Uterus (tissue), 4 donors: ENCODE measurements around the gene ITIH2. TPM values are rescaled to one million over a fixed set of nuclear protein-coding genes. Genes with fewer than 3 reads are reported as not detected.
"Not testable (repeated sequence)": the region's sequence is repeated elsewhere in the genome, so short reads cannot be mapped to it uniquely, and the experiment has no call there.

Experiments
- DNase-seq, 2 donors: peaks; one replicate each; pipeline ENCODE4 v3.0.0-alpha.2; 2019 to 2020
- H3K27ac ChIP-seq, 2 donors: fragments of 200-600 bp; sonication (generic); 1 replicate in 1 of 2; 2 replicates in 1 of 2; pipeline ENCODE4 v1.5.1; 2016 to 2018
- H3K27me3 ChIP-seq, 2 donors: fragments of 200-600 bp; sonication (generic); one replicate each; pipeline ENCODE4 v1.5.1; 2018 to 2019; ENCODE audit warnings: control low read depth in 1 of 2
- H3K36me3 ChIP-seq, 2 donors: fragments of 200-600 bp; sonication (generic); one replicate each; pipeline ENCODE4 v1.5.1; 2019; ENCODE audit warnings: control low read depth in 1 of 2
- H3K4me1 ChIP-seq, 2 donors: fragments of 200-600 bp; sonication (generic); one replicate each; pipeline ENCODE4 v1.5.1; 2018 to 2019; ENCODE audit warnings: control low read depth in 1 of 2
- H3K4me3 ChIP-seq, 2 donors: fragments of 200-600 bp; sonication (generic); 1 replicate in 1 of 2; 2 replicates in 1 of 2; pipeline ENCODE4 v1.5.1; 2018 to 2019; ENCODE audit warnings: mild to moderate bottlenecking in 1 of 2
- H3K9me3 ChIP-seq, 2 donors: fragments of 200-600 bp; sonication (generic); one replicate each; pipeline ENCODE4 v1.5.1; 2019; ENCODE audit warnings: control low read depth in 1 of 2
- POLR2A ChIP-seq, 2 donors: fragments of 450-650 bp; IDR thresholded peaks; one replicate each; pipeline ENCODE4 v1.6.1; 2016; ENCODE audit warnings: antibody characterized with exemption in 2 of 2, mild to moderate bottlenecking in 1 of 2, moderate library complexity in 1 of 2
- intact Hi-C: fragments of 100-400 bp; cut with DNase I; formaldehyde crosslinking; loops from one replicate; pipeline ENCODE4 v1.15.1; 2023; ENCODE audit warnings: low total_unique reads
- total RNA-seq, 4 donors: library from RNA; depleted of rRNA in 3 of 4; stranded (reverse); fragments of >200 nt in 3 of 4; gene quantifications; one replicate each; pipeline versions ENCODE4 v1.1.0 to v1.2.4, GENCODE V29; 2014 to 2023
- TF ChIP-seq, protein P1 (sequence below), 4 experiments: fragments of 200-600 bp in 2 of 4; fragments of 450-650 bp in 2 of 4; sonication (generic) in 2 of 4; IDR thresholded peaks; one replicate each; pipeline ENCODE4 v1.5.1; 2016 to 2019; ENCODE audit warnings: antibody characterized with exemption in 4 of 4, mild to moderate bottlenecking in 2 of 4, moderate library complexity in 1 of 4
- donor health status: DM: yes; HTN: yes; CAD: no.

The ITIH2 gene, protein sequence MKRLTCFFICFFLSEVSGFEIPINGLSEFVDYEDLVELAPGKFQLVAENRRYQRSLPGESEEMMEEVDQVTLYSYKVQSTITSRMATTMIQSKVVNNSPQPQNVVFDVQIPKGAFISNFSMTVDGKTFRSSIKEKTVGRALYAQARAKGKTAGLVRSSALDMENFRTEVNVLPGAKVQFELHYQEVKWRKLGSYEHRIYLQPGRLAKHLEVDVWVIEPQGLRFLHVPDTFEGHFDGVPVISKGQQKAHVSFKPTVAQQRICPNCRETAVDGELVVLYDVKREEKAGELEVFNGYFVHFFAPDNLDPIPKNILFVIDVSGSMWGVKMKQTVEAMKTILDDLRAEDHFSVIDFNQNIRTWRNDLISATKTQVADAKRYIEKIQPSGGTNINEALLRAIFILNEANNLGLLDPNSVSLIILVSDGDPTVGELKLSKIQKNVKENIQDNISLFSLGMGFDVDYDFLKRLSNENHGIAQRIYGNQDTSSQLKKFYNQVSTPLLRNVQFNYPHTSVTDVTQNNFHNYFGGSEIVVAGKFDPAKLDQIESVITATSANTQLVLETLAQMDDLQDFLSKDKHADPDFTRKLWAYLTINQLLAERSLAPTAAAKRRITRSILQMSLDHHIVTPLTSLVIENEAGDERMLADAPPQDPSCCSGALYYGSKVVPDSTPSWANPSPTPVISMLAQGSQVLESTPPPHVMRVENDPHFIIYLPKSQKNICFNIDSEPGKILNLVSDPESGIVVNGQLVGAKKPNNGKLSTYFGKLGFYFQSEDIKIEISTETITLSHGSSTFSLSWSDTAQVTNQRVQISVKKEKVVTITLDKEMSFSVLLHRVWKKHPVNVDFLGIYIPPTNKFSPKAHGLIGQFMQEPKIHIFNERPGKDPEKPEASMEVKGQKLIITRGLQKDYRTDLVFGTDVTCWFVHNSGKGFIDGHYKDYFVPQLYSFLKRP
- total RNA-seq = under 1 TPM in 1 of 4 donors, not detected in 3; 0.21 TPM

- Histone ChIP-seq H3K4me3 (no peak within 1 kb of the TSS), H3K27ac (no peak within 1 kb of the TSS), H3K4me1 (no peaks in the 10 kb centered on the region), H3K9me3 (no peaks in the 10 kb centered on the region), H3K36me3 (no peaks in the 10 kb centered on the region), H3K27me3 (no peaks in the 10 kb centered on the region)
- DNase-seq = no peak
- intact Hi-C loops = no loop called here
- no peak for TF ChIP-seq POLR2A (IDR thresholded peaks at IDR 0.05)
- TF ChIP-seq, protein P1, sequence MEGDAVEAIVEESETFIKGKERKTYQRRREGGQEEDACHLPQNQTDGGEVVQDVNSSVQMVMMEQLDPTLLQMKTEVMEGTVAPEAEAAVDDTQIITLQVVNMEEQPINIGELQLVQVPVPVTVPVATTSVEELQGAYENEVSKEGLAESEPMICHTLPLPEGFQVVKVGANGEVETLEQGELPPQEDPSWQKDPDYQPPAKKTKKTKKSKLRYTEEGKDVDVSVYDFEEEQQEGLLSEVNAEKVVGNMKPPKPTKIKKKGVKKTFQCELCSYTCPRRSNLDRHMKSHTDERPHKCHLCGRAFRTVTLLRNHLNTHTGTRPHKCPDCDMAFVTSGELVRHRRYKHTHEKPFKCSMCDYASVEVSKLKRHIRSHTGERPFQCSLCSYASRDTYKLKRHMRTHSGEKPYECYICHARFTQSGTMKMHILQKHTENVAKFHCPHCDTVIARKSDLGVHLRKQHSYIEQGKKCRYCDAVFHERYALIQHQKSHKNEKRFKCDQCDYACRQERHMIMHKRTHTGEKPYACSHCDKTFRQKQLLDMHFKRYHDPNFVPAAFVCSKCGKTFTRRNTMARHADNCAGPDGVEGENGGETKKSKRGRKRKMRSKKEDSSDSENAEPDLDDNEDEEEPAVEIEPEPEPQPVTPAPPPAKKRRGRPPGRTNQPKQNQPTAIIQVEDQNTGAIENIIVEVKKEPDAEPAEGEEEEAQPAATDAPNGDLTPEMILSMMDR (IDR thresholded peaks at IDR 0.05) = no peak
Observed at GRCh38 chr10:7703140-7703539, at the start of gene ITIH2. Gene ITIH2, plus strand, starts transcription at chr10:7703316. Its CDS starts 119 bp downstream, at chr10:7703435.

DNA sequence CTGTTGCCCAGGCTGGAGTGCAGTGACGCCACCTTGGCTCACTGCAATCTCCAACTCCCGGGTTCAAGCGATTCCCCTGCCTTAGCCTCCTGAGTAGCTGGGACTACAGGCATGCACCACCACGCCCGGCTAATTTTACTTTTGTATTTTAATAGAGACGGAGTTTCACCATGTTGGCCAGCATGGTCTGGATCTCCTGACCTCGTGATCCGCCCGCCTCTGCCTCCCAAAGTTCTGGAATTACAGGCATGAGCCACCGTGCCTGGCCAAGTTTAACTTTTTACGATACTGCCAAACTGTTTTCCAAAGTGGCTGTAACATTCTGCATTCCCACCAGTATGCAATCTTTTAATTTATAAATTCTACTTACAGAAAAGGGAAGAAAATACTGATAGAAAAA, 46.0 kb upstream of the ITIH2 start:
- H3K27ac ChIP-seq, H3K27me3 ChIP-seq, H3K4me3 ChIP-seq, H3K9me3 ChIP-seq, DNase-seq, H3K4me1 ChIP-seq, H3K36me3 ChIP-seq, intact Hi-C loops: not testable (repeated sequence)

DNA sequence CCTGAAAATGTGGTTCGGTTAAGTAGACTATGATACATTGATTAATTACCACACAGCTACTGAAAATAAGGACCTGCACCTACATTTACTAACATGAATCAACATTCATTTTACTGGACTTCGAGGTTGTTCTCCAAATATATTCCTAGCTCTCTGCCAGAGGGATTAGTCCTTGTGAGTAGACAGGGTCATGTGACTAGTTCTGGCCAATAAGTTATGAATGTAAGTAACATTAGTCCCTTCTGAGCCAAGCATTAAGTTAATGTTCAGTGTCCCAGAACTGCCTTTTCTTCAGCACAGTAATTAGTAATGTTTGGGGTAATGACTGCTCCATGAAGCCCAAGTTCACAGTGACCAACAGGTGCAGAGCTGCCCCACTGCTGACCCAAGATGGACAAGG, 45.6 kb upstream of the ITIH2 start:
- no peak overlapping the region for H3K27ac ChIP-seq
- TF ChIP-seq, protein P1 (IDR thresholded peaks at IDR 0.05) = no peak
- no peak for TF ChIP-seq POLR2A (IDR thresholded peaks at IDR 0.05)
- intact Hi-C loops = no loop called here
- no peaks in the 10 kb centered on the region for H3K27me3 ChIP-seq
- no peak overlapping the region for H3K4me3 ChIP-seq
- no peaks in the 10 kb centered on the region for H3K36me3 ChIP-seq
- no peaks in the 10 kb centered on the region for H3K9me3 ChIP-seq
- DNase-seq = no peak
- H3K4me1 ChIP-seq = no peaks in the 10 kb centered on the region

DNA sequence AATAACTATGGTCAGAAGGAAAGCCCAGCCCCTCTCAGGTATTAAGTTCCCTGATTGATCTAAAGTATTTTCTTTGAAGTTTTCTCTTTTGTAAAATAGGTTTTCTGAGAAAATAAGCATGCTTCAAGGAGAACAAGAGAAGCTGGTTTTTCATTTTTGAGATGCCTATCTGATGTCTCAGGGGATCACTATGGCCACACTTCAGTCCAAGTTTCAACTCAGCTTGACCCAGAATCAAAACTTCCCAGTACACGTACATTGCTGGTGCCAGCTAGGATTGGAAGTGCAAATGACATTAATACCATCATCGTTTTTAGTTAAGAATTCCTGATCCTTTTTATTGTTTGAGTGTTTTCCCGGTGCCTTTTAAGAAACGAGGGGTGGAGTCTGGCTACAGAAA, 43.6 kb upstream of the ITIH2 start:
- intact Hi-C loops = no loop called here
- TF ChIP-seq, protein P1 (IDR thresholded peaks at IDR 0.05) = no peak
- no peak for TF ChIP-seq POLR2A (IDR thresholded peaks at IDR 0.05)
- Histone ChIP-seq H3K27ac (peak overlapping the region in 1 of 2 donors; percentile 18), H3K36me3 (no peaks in the 10 kb centered on the region), H3K9me3 (no peaks in the 10 kb centered on the region), H3K4me3 (no peak overlapping the region), H3K27me3 (no peaks in the 10 kb centered on the region), H3K4me1 (no peaks in the 10 kb centered on the region)
- no peak for DNase-seq

GRCh38 chr10:7662522-7662921, 40.6 kb upstream of the ITIH2 start:
- Histone ChIP-seq H3K9me3 (no peaks in the 10 kb centered on the region), H3K36me3 (no peaks in the 10 kb centered on the region), H3K27me3 (no peaks in the 10 kb centered on the region), H3K4me3 (no peak overlapping the region), H3K4me1 (no peaks in the 10 kb centered on the region), H3K27ac (no peak overlapping the region)
- intact Hi-C loops = no loop called here
- no peak for DNase-seq
- TF ChIP-seq POLR2A (IDR thresholded peaks at IDR 0.05) = no peak
- TF ChIP-seq, protein P1 (IDR thresholded peaks at IDR 0.05) = no peak
